ENCODE data around the gene ACBD4.

GRCh38 chr17:45168991-45169752 is 33.7 kb downstream of the ACBD4 start:
- TF ChIP-seq CTCF (conservative IDR thresholded peaks at IDR 0.05; ENCODE audit: low read length) (no peak), EZH2phosphoT487 (IDR thresholded peaks at IDR 0.05; ENCODE audit: borderline replicate concordance) (no peak)

Measured in Loucy (cell line).